WTC11 (cell line): Measurements from ENCODE around the gene C16orf54. TPM values are rescaled to one million over a fixed set of nuclear protein-coding genes. Genes with fewer than 3 reads are reported as not detected.

Experiments
- AR ChIP-seq: fragments of 250-450 bp; sonication (Bioruptor Pico); IDR thresholded peaks from 2 replicates; pipeline ENCODE4 v1.9.0; 2021; ENCODE audit warnings: mild to moderate bottlenecking
- ARID4B ChIP-seq: sonication (generic); formaldehyde crosslinking; IDR thresholded peaks from 2 replicates; pipeline ENCODE4 v1.8.0; 2023; ENCODE audit warnings: missing genetic modification reagents, mild to moderate bottlenecking, borderline replicate concordance
- CDX4 ChIP-seq: fragments of 250-450 bp; sonication (Bioruptor Pico); IDR thresholded peaks from 2 replicates; pipeline ENCODE4 v1.9.0; 2021; ENCODE audit warnings: moderate library complexity, mild to moderate bottlenecking, inconsistent platforms, borderline replicate concordance
- CREM ChIP-seq: sonication (generic); formaldehyde crosslinking; IDR thresholded peaks from 2 replicates; pipeline ENCODE4 v1.8.1; 2022; ENCODE audit warnings: mild to moderate bottlenecking, missing genetic modification reagents, moderate library complexity
- ERG ChIP-seq: fragments of 250-450 bp; sonication (Bioruptor Pico); IDR thresholded peaks from 2 replicates; pipeline ENCODE4 v1.8.0; 2021; ENCODE audit warnings: mild to moderate bottlenecking
- ESRRA ChIP-seq: sonication (generic); formaldehyde crosslinking; IDR thresholded peaks from 2 replicates; pipeline ENCODE4 v1.8.1; 2022; ENCODE audit warnings: mild to moderate bottlenecking, missing genetic modification reagents, borderline replicate concordance
- MAX ChIP-seq: sonication (generic); formaldehyde crosslinking; IDR thresholded peaks from 2 replicates; pipeline ENCODE4 v1.8.0; 2022; ENCODE audit warnings: mild to moderate bottlenecking, missing genetic modification reagents
- NFATC4 ChIP-seq: fragments of 250-450 bp; sonication (Bioruptor Pico); IDR thresholded peaks from 2 replicates; pipeline ENCODE4 v1.9.0; 2021; ENCODE audit warnings: mild to moderate bottlenecking
- NR1H2 ChIP-seq: sonication (generic); formaldehyde crosslinking; IDR thresholded peaks from 2 replicates; pipeline ENCODE4 v1.9.0; 2021; ENCODE audit warnings: mild to moderate bottlenecking, moderate library complexity, missing genetic modification reagents
- OVOL2 ChIP-seq: fragments of 250-450 bp; sonication (Bioruptor Pico); IDR thresholded peaks from 2 replicates; pipeline ENCODE4 v1.9.0; 2021; ENCODE audit warnings: mild to moderate bottlenecking, borderline replicate concordance
- PRDM15 ChIP-seq: sonication (generic); formaldehyde crosslinking; IDR thresholded peaks from 2 replicates; pipeline ENCODE4 v1.8.0; 2022; ENCODE audit warnings: missing genetic modification reagents
- PRRX2 ChIP-seq: fragments of 250-450 bp; sonication (Bioruptor Pico); IDR thresholded peaks from 2 replicates; pipeline ENCODE4 v1.8.0; 2021; ENCODE audit warnings: mild to moderate bottlenecking
- RELA ChIP-seq: sonication (generic); formaldehyde crosslinking; IDR thresholded peaks from 2 replicates; pipeline ENCODE4 v1.8.1; 2022; ENCODE audit warnings: missing genetic modification reagents, mild to moderate bottlenecking, borderline replicate concordance
- SMAD4 ChIP-seq: sonication (generic); formaldehyde crosslinking; IDR thresholded peaks from 2 replicates; pipeline ENCODE4 v1.8.0; 2022; ENCODE audit warnings: mild to moderate bottlenecking, missing genetic modification reagents
- STAT6 ChIP-seq: sonication (generic); formaldehyde crosslinking; conservative IDR thresholded peaks from 2 replicates; pipeline ENCODE4 v1.8.1; 2023; ENCODE audit warnings: mild to moderate bottlenecking, low read depth, missing genetic modification reagents, moderate library complexity
- USF2 ChIP-seq: sonication (generic); formaldehyde crosslinking; IDR thresholded peaks from 2 replicates; pipeline ENCODE4 v1.8.1; 2023; ENCODE audit warnings: mild to moderate bottlenecking, missing genetic modification reagents, moderate library complexity
- ZBTB21 ChIP-seq: sonication (generic); formaldehyde crosslinking; IDR thresholded peaks from 2 replicates; pipeline ENCODE4 v1.8.1; 2023; ENCODE audit warnings: mild to moderate bottlenecking, missing genetic modification reagents, borderline replicate concordance
- ZBTB43 ChIP-seq: sonication (generic); formaldehyde crosslinking; IDR thresholded peaks from 2 replicates; pipeline ENCODE4 v1.8.1; 2023; ENCODE audit warnings: mild to moderate bottlenecking, missing genetic modification reagents
- ZNF138 ChIP-seq: sonication (generic); formaldehyde crosslinking; conservative IDR thresholded peaks from 2 replicates; pipeline ENCODE4 v1.8.1; 2022; ENCODE audit warnings: mild to moderate bottlenecking, moderate library complexity, missing genetic modification reagents
- total RNA-seq: library from RNA; stranded (reverse); gene quantifications from 3 replicates; pipeline ENCODE4 v1.2.3, GENCODE V29; 2021

Gene C16orf54
- total RNA-seq, 1 experiment from 2014 or later: 0.09 TPM

- TF ChIP-seq ESRRA (CRISPR knock-in tag) (no peak), OVOL2 (CRISPR knock-in tag) (no peak), ERG (no peak), PRRX2 (no peak), ZBTB21 (CRISPR knock-in tag) (no peak), CREM (CRISPR knock-in tag) (peak; percentile 83; the same call in 1 of the 2 replicates), ZNF138 (CRISPR knock-in tag) (no peak), NFATC4 (CRISPR knock-in tag) (no peak), CDX4 (CRISPR knock-in tag) (no peak), NR1H2 (CRISPR knock-in tag) (no peak), USF2 (no peak), RELA (CRISPR knock-in tag) (0 out of 2 replicates have a peak, but pooled peaks have one; percentile 42), ZBTB43 (CRISPR knock-in tag) (0 out of 2 replicates have a peak, but pooled peaks have one; percentile 19), SMAD4 (no peak), AR (no peak), ARID4B (CRISPR knock-in tag) (peak; percentile 92; the same call in 1 of the 2 replicates), STAT6 (no peak), MAX (CRISPR knock-in tag) (peak; percentile 87), PRDM15 (0 out of 2 replicates have a peak, but pooled peaks have one; percentile 21)
Measured at GRCh38 chr16:29790183-29790948, 44.6 kb upstream of the C16orf54 start, which contains the start of gene KIF22 (continued).
